GOT3 (cell line): ENCODE measurements around the gene MRGPRX3.

Experiments
- DNase-seq: peaks from one replicate; lab custom pipeline; 2025; ENCODE audit warnings: mixed read lengths; lab: John Stamatoyannopoulos, UW

Gene MRGPRX3

GRCh38 chr11:18168372-18168771 lies 36.0 kb downstream of the MRGPRX3 start:
- DNase-seq: no peak

GRCh38 chr11:18171377-18172000 lies 39.1 kb downstream of the MRGPRX3 start:
- no peak for DNase-seq

- no peak for DNase-seq
These were observed 40.3 kb downstream of the MRGPRX3 start, which contains the start of gene MRGPRX4 for GRCh38 chr11:18172666-18173065. Gene MRGPRX4 (plus strand): TSS chr11:18172837. CDS start chr11:18173257, 420 bp downstream.

GRCh38 chr11:18173225-18173866 lies 41.0 kb downstream of the MRGPRX3 start:
- DNase-seq: no peak
